KBM-7 (cell line): ENCODE data around the gene ZNF358.
"Not testable (repeated sequence)": the region's sequence is repeated elsewhere in the genome, so short reads cannot be mapped to it uniquely, and the experiment has no call there.

Experiments
- DNase-seq: peaks from one replicate; pipeline ENCODE4 v3.0.0-alpha.2; 2015
- in situ Hi-C: fragments of 300-500 bp; cut with MboI; formaldehyde crosslinking; loops from 2 replicates; pipeline ENCODE4 v1.14.3; 2020; ENCODE audit warnings: low sequenced_read_pairs, low pct_unique_long_range_greater_than_20kb, mixed read lengths

The ZNF358 gene

DNA sequence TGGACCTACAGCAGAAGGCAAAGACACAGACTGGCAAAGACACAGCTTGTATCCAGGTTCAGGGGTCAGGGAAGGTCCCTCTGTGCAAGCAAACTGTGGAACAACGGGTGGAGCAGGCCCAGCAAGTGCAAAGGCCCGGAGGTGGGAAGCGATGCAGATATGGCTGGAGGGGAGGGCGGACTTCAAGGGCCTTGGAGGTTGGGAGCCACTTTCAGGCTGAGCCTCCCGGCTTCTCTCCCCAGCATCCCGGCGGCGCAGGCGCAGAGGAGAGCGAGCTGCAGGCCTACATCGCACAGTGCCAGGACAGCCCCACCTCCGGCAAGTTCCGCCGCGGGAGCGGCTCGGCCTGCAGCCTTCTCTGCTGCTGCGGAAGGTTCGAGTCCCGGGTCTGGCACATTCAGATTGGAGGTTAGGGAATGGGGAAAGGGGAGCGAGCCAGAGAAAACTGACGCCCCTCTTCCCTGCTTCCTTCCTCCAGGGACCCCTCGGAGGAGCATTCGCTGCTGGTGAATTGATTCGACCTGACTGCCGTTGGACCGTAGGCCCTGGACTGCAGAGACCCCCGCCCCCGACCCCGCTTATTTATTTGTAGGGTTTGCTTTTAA is 17.5 kb downstream of the ZNF358 start:
- in situ Hi-C loops = no loop called here
- DNase-seq = no peak

DNA sequence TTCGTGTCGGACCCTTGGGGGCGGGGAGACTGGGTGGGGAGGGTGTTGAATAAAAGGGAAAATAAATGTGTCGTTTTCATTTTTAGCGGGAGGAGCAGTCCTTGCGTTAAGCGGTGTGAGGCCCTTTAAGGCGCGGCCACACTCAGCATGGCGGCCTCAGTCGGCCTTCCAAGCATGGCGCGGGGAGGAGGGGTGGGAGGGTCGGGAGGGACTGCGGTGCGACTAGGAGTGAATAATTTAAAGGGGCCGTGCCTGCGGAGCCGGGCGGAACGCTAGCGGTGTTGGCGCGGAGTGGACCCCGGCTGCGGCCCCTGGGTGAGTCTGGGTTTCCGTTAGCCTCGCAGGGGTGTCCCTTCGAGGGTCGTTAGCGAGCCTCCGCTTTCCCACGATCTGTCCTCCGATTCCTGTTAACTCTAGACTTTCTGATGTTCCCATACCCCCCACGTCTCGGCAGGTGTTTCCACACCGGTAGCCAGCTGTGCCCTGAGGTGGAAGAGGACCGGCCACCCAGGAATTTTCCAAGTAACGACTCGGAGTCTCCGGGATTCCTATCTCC is 18.1 kb downstream of the ZNF358 start:
- in situ Hi-C loops = no loop called here
- DNase-seq = no peak

DNA sequence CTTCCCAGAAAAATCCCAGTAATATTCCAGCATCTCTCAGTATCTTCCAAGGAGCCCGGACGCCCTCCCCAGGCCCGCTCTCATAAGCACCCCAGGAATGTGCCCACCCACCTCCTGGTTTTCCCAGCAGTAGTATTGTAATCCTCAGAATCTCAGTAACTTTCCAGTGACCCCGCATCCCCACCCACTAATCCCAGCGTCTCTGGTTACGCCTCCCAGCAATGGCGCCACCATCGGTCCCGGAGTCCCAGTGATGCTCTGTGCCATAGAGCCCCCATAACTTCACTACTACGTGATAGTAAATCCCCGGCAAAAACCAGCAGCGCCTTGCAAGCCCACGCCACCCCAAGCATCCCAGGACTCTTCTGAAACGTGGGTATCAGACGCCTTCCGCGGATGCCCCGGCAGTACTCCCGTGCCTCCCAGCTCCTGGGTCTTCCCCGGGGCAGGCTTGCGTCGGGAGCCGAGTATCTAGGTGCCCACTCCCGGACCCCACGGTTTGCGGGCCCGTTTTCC is 18.7 kb downstream of the ZNF358 start:
- no peak for DNase-seq
- in situ Hi-C loops = no loop called here

DNA sequence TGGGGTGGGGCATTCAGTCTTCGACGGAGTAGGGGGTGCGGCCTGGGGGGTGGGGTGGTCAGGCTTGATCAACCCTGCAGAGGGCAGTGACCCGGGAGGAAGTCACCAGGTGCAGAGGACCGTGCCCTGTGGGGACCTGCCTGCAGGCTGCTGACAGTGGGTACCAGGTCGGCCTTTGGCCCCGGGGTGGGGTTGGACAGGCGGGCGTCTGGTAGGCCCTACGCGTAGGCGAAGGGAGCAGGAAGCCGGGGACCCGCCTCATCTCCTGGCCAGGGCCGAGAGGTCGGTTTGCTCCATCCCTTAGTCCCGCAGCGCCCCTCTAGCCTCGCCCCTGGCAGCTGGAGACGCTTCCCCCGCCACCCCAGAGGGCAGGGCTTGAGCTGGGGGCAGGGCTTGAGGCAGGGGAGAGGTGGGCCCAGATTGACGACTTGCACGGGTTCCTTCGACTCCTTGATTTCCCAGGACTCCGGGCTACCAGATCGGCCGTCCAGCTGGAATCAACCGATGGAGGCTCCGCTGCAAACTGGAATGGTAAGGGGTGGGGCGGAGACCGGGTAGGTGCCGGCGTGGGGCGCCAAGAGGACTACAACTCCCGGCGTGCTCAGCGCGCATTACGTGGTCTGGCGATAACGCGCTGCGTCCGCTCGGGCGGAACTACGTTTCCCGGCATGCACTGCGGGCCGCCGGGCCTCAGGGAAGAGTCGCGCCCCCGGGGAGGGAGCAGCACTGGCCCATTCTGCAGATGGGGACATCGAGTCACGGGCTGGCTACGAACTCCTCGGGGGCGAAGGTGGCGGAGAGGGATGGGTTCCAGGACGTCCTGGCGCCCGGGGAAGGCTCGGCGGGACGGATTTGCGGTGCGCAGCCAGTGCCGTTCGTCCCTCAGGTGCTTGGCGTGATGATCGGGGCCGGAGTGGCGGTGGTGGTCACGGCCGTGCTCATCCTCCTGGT is 19.4 kb downstream of the ZNF358 start, which contains the start of gene PNPLA6:
PNPLA6 (plus strand) TSS at position 671 of the 951 bp plus-strand sequence; CDS start at position 743, 72 bp downstream.
- peak; percentile 90 for DNase-seq
- in situ Hi-C loops = no loop called here

GRCh38 chr19:7535998-7536695 is 20.2 kb downstream of the ZNF358 start:
- DNase-seq = no peak
- in situ Hi-C loops = no loop called here

- DNase-seq, in situ Hi-C loops: not testable (repeated sequence)
Observed at GRCh38 chr19:7538990-7539389, 23.1 kb downstream of the ZNF358 start.

DNA sequence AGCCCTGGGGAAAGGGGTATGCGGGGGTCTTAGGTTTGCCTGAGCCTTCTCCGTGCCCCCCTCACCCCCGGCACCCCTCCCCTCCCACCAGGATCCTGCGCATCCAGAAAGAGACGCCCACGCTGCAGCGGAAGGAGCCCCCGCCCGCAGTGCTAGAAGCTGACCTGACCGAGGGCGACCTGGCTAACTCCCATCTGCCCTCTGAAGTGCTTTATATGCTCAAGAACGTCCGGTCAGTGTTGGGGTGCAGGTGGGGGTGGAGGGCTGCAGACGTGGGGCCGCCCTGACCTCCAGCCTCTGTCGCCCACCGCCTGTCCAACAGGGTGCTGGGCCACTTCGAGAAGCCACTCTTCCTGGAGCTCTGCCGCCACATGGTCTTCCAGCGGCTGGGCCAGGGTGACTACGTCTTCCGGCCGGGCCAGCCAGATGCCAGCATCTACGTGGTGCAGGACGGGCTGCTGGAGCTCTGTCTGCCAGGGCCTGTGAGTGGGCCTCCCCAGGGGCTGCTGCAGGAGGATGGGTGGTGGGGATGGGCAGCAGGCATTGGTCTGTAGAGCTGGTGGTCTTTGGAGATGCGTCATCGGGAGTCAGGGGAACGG is 24.0 kb downstream of the ZNF358 start:
- DNase-seq = no peak
- in situ Hi-C loops = no loop called here

DNA sequence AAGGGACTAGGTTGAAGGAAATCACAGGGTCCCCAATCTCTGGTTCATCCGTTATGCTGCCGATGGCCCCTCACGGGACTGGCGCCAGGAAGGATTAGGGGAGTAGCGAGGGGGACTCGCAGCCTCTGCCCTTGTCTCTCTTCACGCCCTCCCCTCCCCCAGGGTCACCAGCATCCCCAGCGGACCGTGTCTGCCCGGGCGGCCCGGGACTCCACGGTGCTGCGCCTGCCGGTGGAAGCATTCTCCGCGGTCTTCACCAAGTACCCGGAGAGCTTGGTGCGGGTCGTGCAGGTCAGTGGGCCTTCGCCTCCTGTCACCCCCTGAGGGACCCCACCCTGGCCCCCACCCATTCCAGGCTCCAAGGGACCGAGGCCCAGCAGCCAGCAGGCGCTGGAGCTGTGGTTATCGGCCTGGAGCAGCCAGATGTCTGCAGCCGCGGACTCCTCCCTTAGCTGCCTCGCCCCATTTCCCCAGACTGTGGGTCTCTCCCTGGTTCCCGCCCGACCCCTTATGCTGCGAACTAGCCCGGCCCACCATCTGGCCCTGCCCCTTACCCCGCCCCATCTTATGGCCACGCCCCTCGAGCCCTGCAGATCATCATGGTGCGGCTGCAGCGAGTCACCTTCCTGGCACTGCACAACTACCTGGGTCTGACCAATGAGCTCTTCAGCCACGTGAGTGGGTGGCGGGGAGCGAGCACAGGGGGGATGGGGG is 25.0 kb downstream of the ZNF358 start:
- no peak for DNase-seq
- in situ Hi-C loops = no loop called here

DNA sequence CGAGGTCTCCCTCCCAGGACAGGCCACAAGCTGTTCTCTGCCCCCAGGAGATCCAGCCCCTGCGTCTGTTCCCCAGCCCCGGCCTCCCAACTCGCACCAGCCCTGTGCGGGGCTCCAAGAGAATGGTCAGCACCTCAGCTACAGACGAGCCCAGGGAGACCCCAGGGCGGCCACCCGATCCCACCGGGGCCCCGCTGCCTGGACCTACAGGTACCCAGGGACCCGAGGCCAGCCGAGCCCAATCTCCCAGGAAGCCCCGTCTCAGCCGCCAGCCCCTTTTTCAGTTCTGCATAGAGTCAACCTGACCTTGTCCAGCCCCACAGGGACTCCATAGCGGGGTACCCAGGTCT is 25.5 kb downstream of the ZNF358 start:
- no peak for DNase-seq
- in situ Hi-C loops = no loop called here

- in situ Hi-C loops = no loop called here
- no peak for DNase-seq
Observed at GRCh38 chr19:7541828-7542443, 26.0 kb downstream of the ZNF358 start.

DNA sequence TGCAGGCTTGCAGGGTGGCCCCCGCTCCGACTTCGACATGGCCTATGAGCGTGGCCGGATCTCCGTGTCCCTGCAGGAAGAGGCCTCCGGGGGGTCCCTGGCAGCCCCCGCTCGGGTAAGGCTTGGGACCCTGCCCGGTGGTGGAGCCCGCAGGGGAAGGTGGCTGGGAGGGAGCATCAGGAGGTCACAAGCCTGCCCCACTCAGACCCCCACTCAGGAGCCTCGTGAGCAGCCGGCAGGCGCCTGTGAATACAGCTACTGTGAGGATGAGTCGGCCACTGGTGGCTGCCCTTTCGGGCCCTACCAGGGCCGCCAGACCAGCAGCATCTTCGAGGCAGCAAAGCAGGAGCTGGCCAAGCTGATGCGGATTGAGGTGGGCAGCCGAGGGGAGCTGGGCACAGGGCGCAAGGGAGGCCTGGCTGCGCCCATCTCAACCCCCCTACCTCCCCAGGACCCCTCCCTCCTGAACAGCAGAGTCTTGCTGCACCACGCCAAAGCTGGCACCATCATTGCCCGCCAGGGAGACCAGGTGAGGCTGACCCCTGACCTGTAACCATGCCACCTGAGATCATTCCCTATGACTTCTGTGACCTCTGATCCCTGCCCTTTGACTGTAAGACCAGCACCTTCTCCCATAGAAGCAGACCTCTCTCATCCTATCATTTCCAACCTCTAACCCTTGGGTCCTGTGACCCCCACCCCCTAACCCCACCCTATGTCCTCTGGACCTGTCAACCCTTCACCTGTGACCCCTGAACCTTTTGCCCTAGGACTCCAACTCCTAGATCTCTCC is 26.8 kb downstream of the ZNF358 start:
- in situ Hi-C loops = no loop called here
- DNase-seq = no peak

- in situ Hi-C loops = no loop called here
- peak; percentile 51 for DNase-seq
Observed at GRCh38 chr19:7544626-7545025, 28.7 kb downstream of the ZNF358 start.

DNA sequence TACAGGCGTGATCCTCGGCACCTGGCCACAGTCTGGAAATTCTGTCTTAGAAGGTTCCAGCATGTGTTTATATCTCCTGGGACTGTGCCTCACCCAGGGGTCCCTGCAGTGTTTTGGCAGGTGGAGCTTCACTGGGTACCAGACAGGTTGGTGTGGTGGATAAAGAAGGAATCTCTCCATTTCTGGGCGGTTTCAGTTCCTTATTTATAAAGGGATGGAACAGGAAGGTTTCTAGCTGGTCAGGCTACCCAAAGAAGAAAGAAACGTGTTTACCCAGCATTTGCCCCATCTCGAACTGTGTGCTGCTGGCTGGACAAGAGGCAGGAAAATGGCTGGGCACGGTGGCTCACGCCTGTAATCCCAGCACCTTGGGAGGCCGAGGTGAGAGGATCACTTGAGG is 29.4 kb downstream of the ZNF358 start:
- no peak for DNase-seq
- in situ Hi-C loops = no loop called here

GRCh38 chr19:7545904-7546303 is 30.0 kb downstream of the ZNF358 start:
- DNase-seq = no peak
- in situ Hi-C loops = no loop called here

DNA sequence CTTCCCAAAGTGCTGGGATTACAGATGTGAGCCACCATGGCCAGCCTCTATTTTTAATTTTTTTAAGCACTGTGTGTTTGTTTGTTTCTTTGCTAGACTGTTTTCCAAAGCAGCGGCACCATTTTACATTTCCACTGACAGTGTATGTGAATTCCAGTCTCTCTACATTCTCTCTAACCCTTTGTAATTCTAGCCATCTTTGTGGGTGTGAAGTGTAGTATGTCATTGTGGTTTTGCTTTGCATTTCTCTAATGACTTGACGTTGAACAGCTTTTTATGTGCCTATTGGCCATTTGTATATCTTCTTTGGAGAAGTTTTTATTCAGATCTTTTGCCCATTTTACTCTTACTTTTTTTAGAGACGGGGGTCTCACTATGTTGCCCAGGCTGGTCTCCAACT is 31.3 kb downstream of the ZNF358 start:
- DNase-seq = no peak
- in situ Hi-C loops = no loop called here

GRCh38 chr19:7549429-7550148 is 33.7 kb downstream of the ZNF358 start:
- in situ Hi-C loops = no loop called here
- no peak for DNase-seq
